ENCODE measurements around the gene BCR.

DNA sequence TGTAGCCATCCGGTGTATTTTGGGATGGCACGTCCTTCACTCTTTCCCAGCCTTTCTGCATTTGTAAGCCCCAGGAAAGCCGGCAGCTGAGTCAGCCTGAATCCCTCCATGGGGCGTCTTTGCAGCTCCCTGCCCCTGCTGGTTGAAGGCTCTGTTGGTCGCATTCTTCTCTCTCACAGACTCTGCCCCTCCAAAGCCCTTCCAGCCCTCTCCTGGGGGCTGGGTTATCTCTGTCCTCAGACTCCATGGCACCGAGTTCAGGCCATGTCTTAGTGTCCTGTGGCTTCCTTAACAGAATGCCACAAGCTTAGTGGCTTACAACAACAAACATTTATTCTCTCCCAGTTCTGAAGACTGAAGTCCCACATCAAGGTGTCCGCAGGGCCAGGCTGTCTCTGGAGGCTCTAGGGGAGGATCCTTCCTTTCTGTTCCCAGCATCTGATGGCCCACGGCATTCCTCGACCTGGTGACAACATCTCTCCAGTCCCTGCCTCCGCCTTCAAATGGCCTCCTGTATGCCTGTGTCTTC lies 62.2 kb downstream of the BCR start:
- TF ChIP-seq, protein P1, sequence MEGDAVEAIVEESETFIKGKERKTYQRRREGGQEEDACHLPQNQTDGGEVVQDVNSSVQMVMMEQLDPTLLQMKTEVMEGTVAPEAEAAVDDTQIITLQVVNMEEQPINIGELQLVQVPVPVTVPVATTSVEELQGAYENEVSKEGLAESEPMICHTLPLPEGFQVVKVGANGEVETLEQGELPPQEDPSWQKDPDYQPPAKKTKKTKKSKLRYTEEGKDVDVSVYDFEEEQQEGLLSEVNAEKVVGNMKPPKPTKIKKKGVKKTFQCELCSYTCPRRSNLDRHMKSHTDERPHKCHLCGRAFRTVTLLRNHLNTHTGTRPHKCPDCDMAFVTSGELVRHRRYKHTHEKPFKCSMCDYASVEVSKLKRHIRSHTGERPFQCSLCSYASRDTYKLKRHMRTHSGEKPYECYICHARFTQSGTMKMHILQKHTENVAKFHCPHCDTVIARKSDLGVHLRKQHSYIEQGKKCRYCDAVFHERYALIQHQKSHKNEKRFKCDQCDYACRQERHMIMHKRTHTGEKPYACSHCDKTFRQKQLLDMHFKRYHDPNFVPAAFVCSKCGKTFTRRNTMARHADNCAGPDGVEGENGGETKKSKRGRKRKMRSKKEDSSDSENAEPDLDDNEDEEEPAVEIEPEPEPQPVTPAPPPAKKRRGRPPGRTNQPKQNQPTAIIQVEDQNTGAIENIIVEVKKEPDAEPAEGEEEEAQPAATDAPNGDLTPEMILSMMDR (IDR thresholded peaks at IDR 0.05; ENCODE audit: poor library complexity) = no peak
- no peak for TF ChIP-seq EZH2phosphoT487 (IDR thresholded peaks at IDR 0.05; ENCODE audit: low read depth, severe bottlenecking, unreplicated experiment)

Measured in hepatocyte (in vitro differentiated cells).